Measurements from ENCODE around the gene OR8D2. TPM values are rescaled to one million over a fixed set of nuclear protein-coding genes. Genes with fewer than 3 reads are reported as not detected.

OR8D2 gene, protein sequence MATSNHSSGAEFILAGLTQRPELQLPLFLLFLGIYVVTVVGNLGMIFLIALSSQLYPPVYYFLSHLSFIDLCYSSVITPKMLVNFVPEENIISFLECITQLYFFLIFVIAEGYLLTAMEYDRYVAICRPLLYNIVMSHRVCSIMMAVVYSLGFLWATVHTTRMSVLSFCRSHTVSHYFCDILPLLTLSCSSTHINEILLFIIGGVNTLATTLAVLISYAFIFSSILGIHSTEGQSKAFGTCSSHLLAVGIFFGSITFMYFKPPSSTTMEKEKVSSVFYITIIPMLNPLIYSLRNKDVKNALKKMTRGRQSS
- total RNA-seq: not detected

DNA sequence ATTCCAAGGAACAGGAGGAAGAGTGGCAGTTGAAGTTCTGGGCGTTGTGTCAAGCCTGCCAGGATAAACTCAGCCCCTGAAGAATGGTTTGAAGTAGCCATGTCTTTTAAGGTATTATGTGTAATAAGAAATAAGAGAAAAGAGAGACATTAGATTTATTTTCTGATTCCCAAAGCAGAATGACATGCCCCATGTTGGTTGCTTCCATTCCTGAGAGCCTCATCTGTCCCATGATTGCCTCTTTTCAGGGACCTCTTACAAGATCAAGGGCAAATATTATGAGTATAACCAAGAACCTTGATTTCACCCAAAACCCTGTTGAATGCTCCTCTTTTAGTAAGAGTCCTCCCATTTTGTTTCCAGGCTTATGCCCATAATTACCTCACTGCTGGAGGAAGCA, at the start of gene OR8D2:
Gene OR8D2, minus strand, starts transcription at position 101 of the 400 bp plus-strand sequence. Its CDS starts 0 bp downstream, at position 101.
- no peaks in the 10 kb centered on the region for H3K4me1 ChIP-seq
- no peak within 1 kb of the TSS for H3K27ac ChIP-seq
- H3K36me3 ChIP-seq: no peaks in the 10 kb centered on the region
- no peak for DNase-seq
- H3K9me3 ChIP-seq: no peaks in the 10 kb centered on the region
- H3K4me3 ChIP-seq: no peak within 1 kb of the TSS
- no peaks in the 10 kb centered on the region for H3K27me3 ChIP-seq
- TF ChIP-seq, protein P1, sequence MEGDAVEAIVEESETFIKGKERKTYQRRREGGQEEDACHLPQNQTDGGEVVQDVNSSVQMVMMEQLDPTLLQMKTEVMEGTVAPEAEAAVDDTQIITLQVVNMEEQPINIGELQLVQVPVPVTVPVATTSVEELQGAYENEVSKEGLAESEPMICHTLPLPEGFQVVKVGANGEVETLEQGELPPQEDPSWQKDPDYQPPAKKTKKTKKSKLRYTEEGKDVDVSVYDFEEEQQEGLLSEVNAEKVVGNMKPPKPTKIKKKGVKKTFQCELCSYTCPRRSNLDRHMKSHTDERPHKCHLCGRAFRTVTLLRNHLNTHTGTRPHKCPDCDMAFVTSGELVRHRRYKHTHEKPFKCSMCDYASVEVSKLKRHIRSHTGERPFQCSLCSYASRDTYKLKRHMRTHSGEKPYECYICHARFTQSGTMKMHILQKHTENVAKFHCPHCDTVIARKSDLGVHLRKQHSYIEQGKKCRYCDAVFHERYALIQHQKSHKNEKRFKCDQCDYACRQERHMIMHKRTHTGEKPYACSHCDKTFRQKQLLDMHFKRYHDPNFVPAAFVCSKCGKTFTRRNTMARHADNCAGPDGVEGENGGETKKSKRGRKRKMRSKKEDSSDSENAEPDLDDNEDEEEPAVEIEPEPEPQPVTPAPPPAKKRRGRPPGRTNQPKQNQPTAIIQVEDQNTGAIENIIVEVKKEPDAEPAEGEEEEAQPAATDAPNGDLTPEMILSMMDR (IDR thresholded peaks at IDR 0.05): no peak
- TF ChIP-seq POLR2A (IDR thresholded peaks at IDR 0.05): no peak

DNA sequence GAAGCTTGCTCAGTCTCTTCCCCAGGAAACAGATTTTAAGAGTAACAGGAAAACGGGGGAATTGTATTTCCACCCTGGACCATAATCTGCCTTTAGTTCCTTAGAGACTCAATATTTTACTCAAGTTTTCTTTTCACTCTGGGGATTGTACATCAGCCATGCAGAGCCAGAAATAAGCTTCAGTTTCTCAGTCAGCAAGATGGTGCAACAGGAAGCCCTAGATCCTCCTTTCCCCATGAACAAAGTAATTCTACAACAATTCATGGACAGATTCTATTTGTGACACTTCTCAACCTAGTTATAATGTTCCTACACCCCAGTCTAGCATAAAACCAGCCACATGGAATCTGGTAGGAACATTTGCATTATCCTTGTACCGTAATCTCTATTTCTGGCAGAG, 39.6 kb upstream of the OR8D2 start:
- TF ChIP-seq POLR2A (IDR thresholded peaks at IDR 0.05): no peak
- TF ChIP-seq, protein P1 (IDR thresholded peaks at IDR 0.05): no peak
- H3K4me3 ChIP-seq: no peak overlapping the region
- H3K9me3 ChIP-seq: no peaks in the 10 kb centered on the region
- DNase-seq: no peak
- no peak overlapping the region for H3K27ac ChIP-seq
- no peaks in the 10 kb centered on the region for H3K27me3 ChIP-seq
- no peaks in the 10 kb centered on the region for H3K36me3 ChIP-seq
- H3K4me1 ChIP-seq: no peaks in the 10 kb centered on the region

DNA sequence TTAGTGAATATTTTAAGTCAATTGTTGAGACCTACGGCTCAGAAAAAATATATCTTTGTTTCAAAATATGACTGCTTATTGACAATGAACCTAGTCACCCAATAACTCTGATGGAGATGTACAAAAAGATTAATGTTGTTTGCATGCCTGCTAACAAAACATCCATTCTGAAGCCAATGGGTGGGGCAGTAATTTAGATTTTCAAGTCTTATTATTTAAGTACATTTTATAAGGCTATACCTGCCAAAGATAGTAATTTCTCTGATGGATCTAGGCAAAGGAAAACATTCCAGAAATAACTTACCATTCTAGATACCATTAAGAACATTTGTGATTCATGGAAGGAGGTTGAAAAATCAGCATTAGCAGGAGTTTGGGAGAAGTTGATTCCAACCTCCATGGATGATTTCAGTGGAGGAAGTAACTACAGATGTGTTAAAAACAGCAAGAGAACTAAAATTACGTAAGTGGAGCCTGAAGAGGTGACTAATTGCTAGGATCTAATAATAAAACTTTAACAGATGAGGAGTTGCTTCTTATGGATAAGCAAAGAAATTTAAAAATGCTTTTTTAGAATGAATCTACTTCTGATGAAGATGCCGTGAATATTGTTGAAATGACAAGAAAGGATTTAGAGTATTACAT, 26.4 kb upstream of the OR8D2 start:
- no peak for DNase-seq
- TF ChIP-seq POLR2A (IDR thresholded peaks at IDR 0.05): no peak
- TF ChIP-seq, protein P1 (IDR thresholded peaks at IDR 0.05): no peak
- H3K27ac ChIP-seq: no peak overlapping the region

DNA sequence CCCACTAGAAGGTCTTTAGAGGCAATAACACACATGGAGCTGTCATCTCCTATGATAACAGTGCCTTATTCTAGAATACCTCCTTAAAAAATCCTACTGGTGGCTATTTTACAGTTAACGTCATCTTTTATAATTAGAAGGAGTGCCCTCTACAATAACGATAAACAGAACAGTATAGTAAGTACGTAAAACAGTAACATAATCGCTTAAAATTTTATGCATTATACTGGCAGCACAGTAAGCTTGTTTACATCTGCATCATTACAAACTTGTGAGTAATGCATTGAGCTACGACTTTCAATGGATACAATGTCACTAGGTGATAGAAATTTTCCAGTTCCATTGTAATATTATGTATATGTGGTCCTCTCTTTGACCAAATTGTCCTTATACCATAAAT, 24.3 kb upstream of the OR8D2 start:
- H3K4me1 ChIP-seq: no peaks in the 10 kb centered on the region
- no peaks in the 10 kb centered on the region for H3K9me3 ChIP-seq
- no peak overlapping the region for H3K27ac ChIP-seq
- H3K4me3 ChIP-seq: no peak overlapping the region
- no peaks in the 10 kb centered on the region for H3K27me3 ChIP-seq
- TF ChIP-seq, protein P1 (IDR thresholded peaks at IDR 0.05): no peak
- no peak for TF ChIP-seq POLR2A (IDR thresholded peaks at IDR 0.05)
- DNase-seq: no peak
- H3K36me3 ChIP-seq: no peaks in the 10 kb centered on the region

More for the DNA sequence above, 26.4 kb upstream of the OR8D2 start:
- Histone ChIP-seq H3K9me3 (no peaks in the 10 kb centered on the region), H3K4me1 (no peaks in the 10 kb centered on the region), H3K36me3 (no peaks in the 10 kb centered on the region), H3K4me3 (no peak overlapping the region), H3K27me3 (no peaks in the 10 kb centered on the region)

DNA sequence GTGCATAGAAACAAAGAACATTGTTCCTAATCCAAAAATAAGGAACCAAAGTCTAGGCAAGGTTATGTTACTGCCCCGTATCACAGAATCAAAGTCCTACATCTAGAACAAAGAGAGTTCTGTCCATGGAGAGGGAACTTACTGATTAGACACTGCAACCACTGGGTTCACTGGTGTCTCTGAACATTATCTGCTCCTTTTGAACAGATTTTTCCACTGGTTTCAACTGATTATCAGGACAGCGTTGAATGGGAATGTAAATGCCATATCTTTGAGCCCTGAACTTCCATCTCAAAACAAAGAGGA, 20.1 kb upstream of the OR8D2 start:
- Histone ChIP-seq H3K9me3 (no peaks in the 10 kb centered on the region), H3K4me3 (no peak overlapping the region), H3K27ac (no peak overlapping the region), H3K36me3 (no peaks in the 10 kb centered on the region), H3K27me3 (no peaks in the 10 kb centered on the region), H3K4me1 (no peaks in the 10 kb centered on the region)
- no peak for DNase-seq
- TF ChIP-seq POLR2A (IDR thresholded peaks at IDR 0.05): no peak
- TF ChIP-seq, protein P1 (IDR thresholded peaks at IDR 0.05): no peak

Data from Peyer's patch (tissue), 4 donors.